ENCODE measurements around the gene ELP1. TPM values are rescaled to one million over a fixed set of nuclear protein-coding genes. Genes with fewer than 3 reads are reported as not detected.
"Not testable (repeated sequence)": the region's sequence is repeated elsewhere in the genome, so short reads cannot be mapped to it uniquely, and the experiment has no call there.

ELP1 gene
- total and polyA plus RNA-seq, 2 experiments from 2014 or later, result 14.5 to 24.1 TPM

GRCh38 chr9:108844856-108845255, 89.1 kb downstream of the ELP1 start:
- Histone ChIP-seq H2AFZ (no peak overlapping the region), H3K4me2 (ENCODE audit: unreplicated experiment) (no peak overlapping the region), H3K9me2 (ENCODE audit: insufficient read depth) (no peaks in the 10 kb centered on the region), H3K4me3 (no peak overlapping the region), H3K27ac (no peak overlapping the region), H3K4me1 (ENCODE audit: insufficient read depth) (no peaks in the 10 kb centered on the region), H3K79me2 (ENCODE audit: insufficient read depth) (no peaks in the 10 kb centered on the region), H3K9me3 (ENCODE audit: low read depth) (no peaks in the 10 kb centered on the region), H3K9ac (no peak overlapping the region), H3K36me3 (ENCODE audit: low read depth) (no peaks in the 10 kb centered on the region), H3K27me3 (replicated peaks; ENCODE audit: insufficient read depth) (peaks cover 4% of the 10 kb centered on the region; the same call in 1 of the 2 replicates), H4K20me1 (ENCODE audit: insufficient read depth) (no peaks in the 10 kb centered on the region), H3F3A (ENCODE audit: insufficient read depth) (no peaks in the 10 kb centered on the region)
- in situ Hi-C loops (cut with MboI), result no loop called here
- WGBS, 2 experiments (ENCODE audit: low coverage in 1 of 2, low lambda C conversion rate in 2 of 2, missing lambda C conversion rate in 2 of 2), result 91 to 94% methylated on average over 2 of the region's 2 CpGs
- TF ChIP-seq EZH2phosphoT487 (IDR thresholded peaks at IDR 0.05; ENCODE audit: insufficient read depth, low read depth) (no peak), EZH2 (IDR thresholded peaks at IDR 0.05; ENCODE audit: insufficient read depth, poor library complexity, severe bottlenecking) (no peak)
- DNase-seq, result no peak

GRCh38 chr9:108844391-108844790, 89.5 kb downstream of the ELP1 start:
- no peak overlapping the region for H3K27ac ChIP-seq
- no peak overlapping the region for H3K9ac ChIP-seq
- H3K27me3 ChIP-seq (replicated peaks; ENCODE audit: insufficient read depth), result peaks cover 4% of the 10 kb centered on the region; the same call in 1 of the 2 replicates
- H4K20me1 ChIP-seq (ENCODE audit: insufficient read depth), result no peaks in the 10 kb centered on the region
- TF ChIP-seq EZH2phosphoT487 (IDR thresholded peaks at IDR 0.05; ENCODE audit: insufficient read depth, low read depth), result no peak
- TF ChIP-seq EZH2 (IDR thresholded peaks at IDR 0.05; ENCODE audit: insufficient read depth, poor library complexity, severe bottlenecking), result no peak
- H3K79me2 ChIP-seq (ENCODE audit: insufficient read depth), result no peaks in the 10 kb centered on the region
- H3K9me2 ChIP-seq (ENCODE audit: insufficient read depth), result no peaks in the 10 kb centered on the region
- DNase-seq, result no peak
- in situ Hi-C loops (cut with MboI), result no loop called here
- WGBS, 2 experiments (ENCODE audit: low coverage in 1 of 2, low lambda C conversion rate in 2 of 2, missing lambda C conversion rate in 2 of 2), result 29 to 34% methylated on average over 2 of the region's 2 CpGs
- H3K4me1 ChIP-seq (ENCODE audit: insufficient read depth), result no peaks in the 10 kb centered on the region
- no peaks in the 10 kb centered on the region for H3K36me3 ChIP-seq (ENCODE audit: low read depth)
- H3F3A ChIP-seq (ENCODE audit: insufficient read depth), result no peaks in the 10 kb centered on the region
- H3K9me3 ChIP-seq (ENCODE audit: low read depth), result no peaks in the 10 kb centered on the region
- H2AFZ ChIP-seq, result no peak overlapping the region
- H3K4me2 ChIP-seq (ENCODE audit: unreplicated experiment), result no peak overlapping the region
- H3K4me3 ChIP-seq, result no peak overlapping the region

- Histone ChIP-seq H3K36me3 (ENCODE audit: low read depth) (no peaks in the 10 kb centered on the region), H3K27ac (no peak overlapping the region), H3K9me3 (ENCODE audit: low read depth) (no peaks in the 10 kb centered on the region), H3F3A (ENCODE audit: insufficient read depth) (no peaks in the 10 kb centered on the region), H2AFZ (no peak overlapping the region), H3K79me2 (ENCODE audit: insufficient read depth) (no peaks in the 10 kb centered on the region), H3K9ac (no peak overlapping the region), H3K4me3 (no peak overlapping the region), H4K20me1 (ENCODE audit: insufficient read depth) (no peaks in the 10 kb centered on the region), H3K4me1 (ENCODE audit: insufficient read depth) (peaks cover 6% of the 10 kb centered on the region), H3K27me3 (replicated peaks; ENCODE audit: insufficient read depth) (peaks cover 4% of the 10 kb centered on the region; the same call in 1 of the 2 replicates), H3K9me2 (ENCODE audit: insufficient read depth) (no peaks in the 10 kb centered on the region), H3K4me2 (ENCODE audit: unreplicated experiment) (no peak overlapping the region)
- WGBS, 2 experiments (ENCODE audit: low coverage in 1 of 2, low lambda C conversion rate in 2 of 2, missing lambda C conversion rate in 2 of 2), result 81 to 82% methylated on average over 16 of the region's 16 CpGs
- in situ Hi-C loops (cut with MboI), result no loop called here
- no peak for DNase-seq
- TF ChIP-seq EZH2phosphoT487 (IDR thresholded peaks at IDR 0.05; ENCODE audit: insufficient read depth, low read depth) (no peak), EZH2 (IDR thresholded peaks at IDR 0.05; ENCODE audit: insufficient read depth, poor library complexity, severe bottlenecking) (no peak)
Observed at GRCh38 chr9:108842610-108843295, 91.2 kb downstream of the ELP1 start.

GRCh38 chr9:108839561-108839960, 94.4 kb downstream of the ELP1 start:
- H3K4me2 ChIP-seq (ENCODE audit: unreplicated experiment); H3F3A ChIP-seq (ENCODE audit: insufficient read depth); DNase-seq; in situ Hi-C loops (cut with MboI); H3K9me3 ChIP-seq (ENCODE audit: low read depth); H3K27ac ChIP-seq; H3K36me3 ChIP-seq (ENCODE audit: low read depth); H3K27me3 ChIP-seq (replicated peaks; ENCODE audit: insufficient read depth); H3K9ac ChIP-seq; H3K79me2 ChIP-seq (ENCODE audit: insufficient read depth); H3K4me3 ChIP-seq; H3K9me2 ChIP-seq (ENCODE audit: insufficient read depth); H2AFZ ChIP-seq; H4K20me1 ChIP-seq (ENCODE audit: insufficient read depth): not testable (repeated sequence)
- WGBS, 2 experiments (ENCODE audit: low coverage in 1 of 2, low lambda C conversion rate in 2 of 2, missing lambda C conversion rate in 2 of 2), result 64 to 69% methylated on average over 5 of the region's 5 CpGs
- peaks cover 11% of the 10 kb centered on the region for H3K4me1 ChIP-seq (ENCODE audit: insufficient read depth)

GRCh38 chr9:108838017-108838416, 95.9 kb downstream of the ELP1 start:
- no peak overlapping the region for H3K4me2 ChIP-seq (ENCODE audit: unreplicated experiment)
- H3K4me3 ChIP-seq, result no peak overlapping the region
- no peak overlapping the region for H2AFZ ChIP-seq
- no peaks in the 10 kb centered on the region for H3K79me2 ChIP-seq (ENCODE audit: insufficient read depth)
- no peak overlapping the region for H3K9ac ChIP-seq
- no peaks in the 10 kb centered on the region for H3K36me3 ChIP-seq (ENCODE audit: low read depth)
- no peaks in the 10 kb centered on the region for H3K27me3 ChIP-seq (replicated peaks; ENCODE audit: insufficient read depth)
- in situ Hi-C loops (cut with MboI), result no loop called here
- H3K9me2 ChIP-seq (ENCODE audit: insufficient read depth), result no peaks in the 10 kb centered on the region
- H3K27ac ChIP-seq, result no peak overlapping the region
- H3K4me1 ChIP-seq (ENCODE audit: insufficient read depth), result peaks cover 11% of the 10 kb centered on the region
- no peaks in the 10 kb centered on the region for H4K20me1 ChIP-seq (ENCODE audit: insufficient read depth)
- TF ChIP-seq EZH2 (IDR thresholded peaks at IDR 0.05; ENCODE audit: insufficient read depth, poor library complexity, severe bottlenecking), result no peak
- no peak for TF ChIP-seq EZH2phosphoT487 (IDR thresholded peaks at IDR 0.05; ENCODE audit: insufficient read depth, low read depth)
- DNase-seq, result peak; percentile 41
- WGBS, 2 experiments (ENCODE audit: low coverage in 1 of 2, low lambda C conversion rate in 2 of 2, missing lambda C conversion rate in 2 of 2), result 40 to 47% methylated on average over 6 of the region's 6 CpGs
- H3F3A ChIP-seq (ENCODE audit: insufficient read depth), result no peaks in the 10 kb centered on the region
- H3K9me3 ChIP-seq (ENCODE audit: low read depth), result no peaks in the 10 kb centered on the region
